Measurements from ENCODE around the gene TADA2A.
A peak's percentile ranks its signal among the peaks of the same experiment; 100 is the strongest.

TADA2A gene

GRCh38 chr17:37406635-37407461 is at the start of gene TADA2A, which contains the start of gene ACACA:
Gene TADA2A (plus strand): TSS chr17:37406886. CDS start chr17:37411366, 4,480 bp downstream.
Gene ACACA (minus strand): TSS chr17:37406836. CDS start chr17:37406299, 537 bp downstream.
- peak; percentile 83 for DNase-seq

GRCh38 chr17:37358098-37358829 is 48.4 kb upstream of the TADA2A start:
- peak; percentile 61 for DNase-seq

GRCh38 chr17:37358830-37359681 is 47.6 kb upstream of the TADA2A start:
- DNase-seq, result peak; percentile 77

GRCh38 chr17:37359682-37360188 is 47.0 kb upstream of the TADA2A start:
- no peak for DNase-seq

- DNase-seq, result no peak
These were observed 46.1 kb upstream of the TADA2A start for GRCh38 chr17:37360632-37361031.

GRCh38 chr17:37361543-37361942 is 45.1 kb upstream of the TADA2A start:
- peak; percentile 67 for DNase-seq

GRCh38 chr17:37365589-37365988 is 41.1 kb upstream of the TADA2A start:
- DNase-seq, result no peak

- DNase-seq, result no peak
These were observed 38.1 kb upstream of the TADA2A start for GRCh38 chr17:37368577-37368976.

- DNase-seq, result peak; percentile 89
These were observed 33.0 kb upstream of the TADA2A start for GRCh38 chr17:37373530-37374159.

- DNase-seq, result no peak
These were observed 31.0 kb upstream of the TADA2A start, which contains the start of gene C17orf78 for GRCh38 chr17:37375706-37376105. Gene C17orf78 (plus strand): TSS chr17:37375985. CDS start chr17:37376093, 108 bp downstream.

- no peak for DNase-seq
These were observed 24.6 kb upstream of the TADA2A start for GRCh38 chr17:37382056-37382455.

- DNase-seq, result no peak
These were observed 22.0 kb upstream of the TADA2A start for GRCh38 chr17:37384560-37385149.

GRCh38 chr17:37385474-37385990 is 21.2 kb upstream of the TADA2A start:
- no peak for DNase-seq

GRCh38 chr17:37386462-37386861 is 20.2 kb upstream of the TADA2A start:
- DNase-seq, result no peak

- no peak for DNase-seq
These were observed 18.4 kb upstream of the TADA2A start for GRCh38 chr17:37388266-37388665.

- no peak for DNase-seq
These were observed 17.5 kb upstream of the TADA2A start for GRCh38 chr17:37389160-37389559.

- DNase-seq, result no peak
These were observed 15.5 kb upstream of the TADA2A start for GRCh38 chr17:37391146-37391545.

GRCh38 chr17:37392024-37392590 is 14.6 kb upstream of the TADA2A start:
- DNase-seq, result no peak

- DNase-seq, result no peak
These were observed 13.3 kb upstream of the TADA2A start for GRCh38 chr17:37393352-37393751.

- DNase-seq, result no peak
These were observed 7.4 kb upstream of the TADA2A start for GRCh38 chr17:37399265-37399803.

GRCh38 chr17:37400505-37400904 is 6.2 kb upstream of the TADA2A start:
- no peak for DNase-seq
